Tibial nerve (tissue), 4 donors: ENCODE results near the gene IPO4.

ENCODE experiments used
- EP300 ChIP-seq, 2 donors: sonication (generic); formaldehyde crosslinking; IDR thresholded peaks; one replicate each; pipeline ENCODE4 v1.6.1; 2017; ENCODE audit warnings: antibody characterized with exemption in 2 of 2, mild to moderate bottlenecking in 1 of 2
- TF ChIP-seq, protein P1 (sequence below), 5 experiments: fragments of 200-600 bp in 3 of 5; fragments of 450-650 bp in 2 of 5; sonication (generic) in 3 of 5; IDR thresholded peaks; one replicate each; pipeline ENCODE4 v1.5.1; 2016 to 2019; ENCODE audit warnings: antibody characterized with exemption in 5 of 5, mild to moderate bottlenecking in 3 of 5, moderate library complexity in 2 of 5

GRCh38 chr14:24135584-24135833, 53.1 kb downstream of the IPO4 start:
- TF ChIP-seq EP300 (IDR thresholded peaks at IDR 0.05): no peak
- TF ChIP-seq, protein P1, sequence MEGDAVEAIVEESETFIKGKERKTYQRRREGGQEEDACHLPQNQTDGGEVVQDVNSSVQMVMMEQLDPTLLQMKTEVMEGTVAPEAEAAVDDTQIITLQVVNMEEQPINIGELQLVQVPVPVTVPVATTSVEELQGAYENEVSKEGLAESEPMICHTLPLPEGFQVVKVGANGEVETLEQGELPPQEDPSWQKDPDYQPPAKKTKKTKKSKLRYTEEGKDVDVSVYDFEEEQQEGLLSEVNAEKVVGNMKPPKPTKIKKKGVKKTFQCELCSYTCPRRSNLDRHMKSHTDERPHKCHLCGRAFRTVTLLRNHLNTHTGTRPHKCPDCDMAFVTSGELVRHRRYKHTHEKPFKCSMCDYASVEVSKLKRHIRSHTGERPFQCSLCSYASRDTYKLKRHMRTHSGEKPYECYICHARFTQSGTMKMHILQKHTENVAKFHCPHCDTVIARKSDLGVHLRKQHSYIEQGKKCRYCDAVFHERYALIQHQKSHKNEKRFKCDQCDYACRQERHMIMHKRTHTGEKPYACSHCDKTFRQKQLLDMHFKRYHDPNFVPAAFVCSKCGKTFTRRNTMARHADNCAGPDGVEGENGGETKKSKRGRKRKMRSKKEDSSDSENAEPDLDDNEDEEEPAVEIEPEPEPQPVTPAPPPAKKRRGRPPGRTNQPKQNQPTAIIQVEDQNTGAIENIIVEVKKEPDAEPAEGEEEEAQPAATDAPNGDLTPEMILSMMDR (IDR thresholded peaks at IDR 0.05): no peak
